ENCODE results near the gene ZNF655.
"Not testable (repeated sequence)": the region's sequence is repeated elsewhere in the genome, so short reads cannot be mapped to it uniquely, and the experiment has no call there.

The ZNF655 gene, protein sequence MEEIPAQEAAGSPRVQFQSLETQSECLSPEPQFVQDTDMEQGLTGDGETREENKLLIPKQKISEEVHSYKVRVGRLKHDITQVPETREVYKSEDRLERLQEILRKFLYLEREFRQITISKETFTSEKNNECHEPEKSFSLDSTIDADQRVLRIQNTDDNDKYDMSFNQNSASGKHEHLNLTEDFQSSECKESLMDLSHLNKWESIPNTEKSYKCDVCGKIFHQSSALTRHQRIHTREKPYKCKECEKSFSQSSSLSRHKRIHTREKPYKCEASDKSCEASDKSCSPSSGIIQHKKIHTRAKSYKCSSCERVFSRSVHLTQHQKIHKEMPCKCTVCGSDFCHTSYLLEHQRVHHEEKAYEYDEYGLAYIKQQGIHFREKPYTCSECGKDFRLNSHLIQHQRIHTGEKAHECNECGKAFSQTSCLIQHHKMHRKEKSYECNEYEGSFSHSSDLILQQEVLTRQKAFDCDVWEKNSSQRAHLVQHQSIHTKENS

DNA sequence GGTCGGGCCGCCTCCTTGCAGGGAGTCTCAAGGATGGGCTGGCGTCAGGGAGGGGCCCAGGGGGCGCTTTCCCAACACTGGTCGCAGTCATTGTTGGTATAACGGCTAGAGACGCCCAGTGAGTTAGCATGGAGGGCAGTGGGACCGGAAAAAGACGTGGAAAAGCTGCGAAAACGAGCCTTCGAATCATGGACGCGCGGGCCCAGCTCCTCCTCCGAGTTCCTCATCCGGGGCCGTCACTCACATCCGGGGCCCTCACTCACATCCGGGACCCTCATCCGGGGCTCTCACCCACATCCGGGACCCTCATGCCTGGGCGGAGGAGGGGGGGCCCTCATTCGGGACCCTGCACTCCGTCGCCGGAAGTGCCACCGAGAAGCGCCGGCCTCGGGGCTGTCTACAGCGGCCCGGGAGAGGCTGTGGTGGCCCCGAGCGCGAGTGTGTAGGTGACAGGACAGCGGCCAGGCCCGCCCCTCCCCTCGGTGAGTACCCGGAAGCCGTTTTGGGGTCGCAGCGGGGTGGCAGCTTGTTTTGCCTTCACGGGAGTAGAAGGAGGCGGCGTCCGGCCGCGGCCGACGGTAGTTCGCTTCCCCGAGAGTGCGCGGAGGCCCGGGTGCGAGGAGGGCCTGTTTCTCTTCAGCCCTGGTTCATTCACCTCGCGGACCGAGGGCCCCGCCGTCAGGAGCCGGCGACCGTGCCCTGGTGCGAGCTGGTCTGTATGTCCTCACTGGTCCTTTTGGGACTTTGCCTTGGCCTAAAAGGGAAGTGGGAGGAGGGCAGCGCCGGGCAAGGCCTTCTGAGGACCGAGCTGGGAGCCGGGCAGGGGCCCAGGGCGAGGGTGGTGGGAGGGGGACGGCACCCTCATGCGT lies at the start of gene ZNF655:
TSS of gene ZNF655 (plus strand) at position 337 of the 869 bp plus-strand sequence. CDS start 1,918 bp downstream, outside the sequence.
- DNase-seq = peak; percentile 97

DNA sequence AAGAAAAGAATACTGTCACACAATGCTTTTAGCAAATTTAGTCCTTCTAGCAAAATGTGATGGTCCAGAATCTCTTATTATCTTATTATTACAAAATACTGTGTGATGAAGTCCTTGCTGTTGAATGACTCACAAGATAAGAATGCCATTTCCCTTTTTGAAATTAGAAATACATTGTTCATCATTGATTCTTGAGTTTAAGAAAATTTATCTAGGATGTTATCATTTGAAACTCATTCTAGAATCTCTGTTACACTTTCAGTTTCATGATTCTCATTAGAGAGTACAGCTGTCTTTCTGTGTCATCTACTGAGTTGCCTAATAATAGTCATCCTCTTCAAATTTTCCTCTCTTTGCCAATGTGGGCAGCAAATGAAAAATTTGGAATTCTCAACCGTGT lies 44.4 kb upstream of the ZNF655 start:
- DNase-seq = no peak

DNA sequence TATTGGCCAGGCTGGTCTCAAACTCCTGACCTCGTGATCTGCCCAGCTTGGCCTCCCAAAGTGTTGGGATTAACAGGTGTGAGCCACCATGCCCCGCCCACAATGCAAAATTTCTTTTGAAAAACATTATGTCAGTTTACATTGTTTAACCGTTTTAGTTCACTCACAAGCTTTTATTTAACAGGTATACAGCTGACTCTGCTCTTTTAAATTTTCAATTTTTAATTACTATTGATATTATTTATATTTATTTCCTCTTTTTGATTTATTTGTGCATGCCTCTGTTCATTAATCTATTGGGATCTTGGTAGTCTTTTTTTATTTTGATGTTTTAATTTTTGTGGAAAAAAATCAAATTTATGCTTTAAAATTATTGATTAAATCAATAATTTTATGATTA lies 37.0 kb upstream of the ZNF655 start:
- no peak for DNase-seq

DNA sequence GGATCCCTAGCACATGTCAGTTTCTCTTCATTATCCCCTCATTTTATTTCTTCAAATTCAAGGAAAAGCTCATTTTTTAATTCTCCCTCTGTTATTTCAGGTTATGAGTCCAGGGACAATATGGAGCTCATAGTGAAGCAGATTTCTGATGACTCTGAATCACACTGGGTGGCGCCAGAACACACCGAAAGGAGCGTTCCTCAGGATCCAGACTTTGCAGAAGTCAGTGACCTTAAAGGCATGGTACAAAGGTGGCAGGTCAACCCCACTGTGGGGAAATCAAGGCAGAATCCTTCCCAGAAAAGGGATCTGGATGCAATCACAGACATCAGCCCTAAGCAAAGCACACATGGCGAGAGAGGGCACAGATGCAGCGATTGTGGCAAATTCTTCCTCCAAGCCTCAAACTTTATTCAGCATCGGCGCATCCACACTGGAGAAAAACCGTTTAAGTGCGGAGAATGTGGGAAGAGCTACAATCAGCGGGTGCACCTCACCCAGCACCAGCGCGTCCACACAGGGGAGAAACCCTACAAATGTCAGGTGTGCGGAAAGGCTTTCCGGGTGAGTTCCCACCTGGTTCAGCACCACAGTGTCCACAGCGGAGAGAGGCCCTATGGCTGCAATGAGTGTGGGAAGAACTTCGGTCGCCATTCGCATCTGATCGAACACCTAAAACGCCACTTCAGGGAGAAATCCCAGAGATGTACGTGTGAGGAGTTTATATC lies 32.6 kb upstream of the ZNF655 start:
- DNase-seq = peak; percentile 27

DNA sequence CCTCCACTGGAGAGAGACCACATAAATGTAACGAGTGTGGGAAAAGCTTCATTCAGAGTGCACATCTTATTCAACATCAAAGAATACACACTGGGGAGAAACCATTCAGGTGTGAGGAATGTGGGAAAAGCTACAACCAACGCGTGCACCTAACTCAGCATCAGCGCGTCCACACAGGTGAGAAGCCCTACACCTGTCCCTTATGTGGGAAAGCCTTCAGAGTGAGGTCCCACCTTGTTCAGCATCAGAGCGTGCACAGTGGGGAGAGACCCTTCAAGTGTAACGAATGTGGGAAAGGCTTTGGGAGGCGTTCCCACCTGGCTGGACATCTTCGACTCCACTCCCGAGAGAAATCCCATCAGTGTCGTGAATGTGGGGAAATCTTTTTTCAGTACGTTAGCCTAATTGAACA lies 27.1 kb upstream of the ZNF655 start:
- DNase-seq = no peak

DNA sequence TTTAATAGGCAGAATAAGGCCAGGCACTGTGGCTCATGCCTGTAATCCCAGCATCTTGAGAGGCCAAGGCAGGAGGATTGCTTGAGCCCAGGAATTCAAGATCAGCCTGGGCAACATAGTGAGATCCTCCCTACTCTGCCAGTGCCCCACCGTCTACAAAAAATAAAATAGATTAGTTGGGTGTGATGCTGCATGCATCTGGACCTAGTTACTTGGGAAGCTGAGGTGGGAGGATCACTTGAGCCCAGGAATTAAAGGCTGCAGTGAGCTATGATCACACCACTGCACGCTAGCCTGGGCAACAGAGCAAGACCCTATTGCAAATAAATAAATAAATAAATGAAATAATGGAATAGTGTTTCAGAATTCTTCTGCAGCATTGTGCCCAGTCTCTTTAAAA lies 22.8 kb upstream of the ZNF655 start:
- no peak for DNase-seq

DNA sequence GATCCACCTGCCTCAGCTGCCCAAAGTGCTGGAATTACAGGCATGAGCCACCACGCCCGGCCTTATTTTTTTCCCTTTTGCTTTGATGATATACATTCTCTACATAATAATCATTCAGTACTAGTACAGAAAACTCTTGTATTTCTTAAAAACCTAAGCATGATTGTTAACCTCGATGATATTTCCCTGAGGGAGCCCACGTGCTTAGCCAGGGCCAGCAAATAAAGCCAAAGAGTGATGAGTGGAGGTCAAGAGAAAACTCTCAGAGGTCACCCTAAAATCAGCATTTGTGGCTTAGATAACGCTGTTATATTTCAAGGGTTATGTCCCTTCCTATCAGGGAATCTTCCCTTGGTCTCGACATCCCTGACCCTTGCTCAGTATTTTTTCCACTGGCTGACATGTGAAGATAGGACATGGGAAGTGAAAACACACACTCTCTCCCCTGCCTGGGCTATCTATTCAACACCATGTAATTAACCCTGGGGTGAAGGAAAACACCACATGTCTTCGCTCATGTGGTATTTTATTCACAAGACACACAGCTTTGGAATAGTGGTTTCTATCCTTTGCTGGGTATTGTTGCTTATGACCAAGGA lies 19.1 kb upstream of the ZNF655 start:
- peak; percentile 57 for DNase-seq

DNA sequence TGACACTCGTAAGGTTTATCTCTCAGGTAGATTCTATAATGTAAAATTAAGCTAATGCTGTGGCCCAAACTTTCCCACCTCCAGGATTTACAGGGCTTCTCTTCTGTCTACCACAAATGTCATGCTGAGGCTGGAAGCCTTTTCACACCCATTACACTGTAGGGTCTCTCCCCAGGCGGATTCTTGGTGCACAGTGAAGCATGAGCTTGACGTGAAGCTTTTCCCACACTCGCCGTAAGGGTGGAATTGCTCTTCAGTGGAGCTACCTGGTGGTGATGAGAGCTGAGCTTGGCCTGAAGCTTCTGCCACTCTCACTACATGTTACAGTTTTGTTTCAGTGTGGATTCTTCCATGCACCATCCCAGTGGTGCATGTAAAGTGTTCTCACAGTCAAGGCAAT lies 17.9 kb upstream of the ZNF655 start:
- DNase-seq = no peak

DNA sequence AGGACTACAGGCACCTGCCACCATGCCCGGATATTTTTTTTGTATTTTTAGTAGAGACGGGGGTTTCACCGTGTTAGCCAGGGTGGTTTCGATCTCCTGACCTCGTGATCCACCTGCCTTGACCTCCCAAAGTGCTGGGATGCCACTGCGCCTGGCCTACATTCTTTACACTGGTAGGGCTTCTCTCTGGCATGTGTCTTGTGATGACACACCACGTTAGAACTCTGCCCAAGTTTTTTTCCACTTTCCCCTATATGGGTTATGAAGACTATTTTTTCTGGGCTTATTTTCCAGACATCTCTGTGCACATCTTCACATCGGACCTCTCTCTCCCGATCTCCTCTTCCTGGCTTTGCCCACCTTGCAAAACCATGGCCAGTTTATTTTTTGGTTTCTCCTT lies 17.2 kb upstream of the ZNF655 start:
- DNase-seq = no peak

DNA sequence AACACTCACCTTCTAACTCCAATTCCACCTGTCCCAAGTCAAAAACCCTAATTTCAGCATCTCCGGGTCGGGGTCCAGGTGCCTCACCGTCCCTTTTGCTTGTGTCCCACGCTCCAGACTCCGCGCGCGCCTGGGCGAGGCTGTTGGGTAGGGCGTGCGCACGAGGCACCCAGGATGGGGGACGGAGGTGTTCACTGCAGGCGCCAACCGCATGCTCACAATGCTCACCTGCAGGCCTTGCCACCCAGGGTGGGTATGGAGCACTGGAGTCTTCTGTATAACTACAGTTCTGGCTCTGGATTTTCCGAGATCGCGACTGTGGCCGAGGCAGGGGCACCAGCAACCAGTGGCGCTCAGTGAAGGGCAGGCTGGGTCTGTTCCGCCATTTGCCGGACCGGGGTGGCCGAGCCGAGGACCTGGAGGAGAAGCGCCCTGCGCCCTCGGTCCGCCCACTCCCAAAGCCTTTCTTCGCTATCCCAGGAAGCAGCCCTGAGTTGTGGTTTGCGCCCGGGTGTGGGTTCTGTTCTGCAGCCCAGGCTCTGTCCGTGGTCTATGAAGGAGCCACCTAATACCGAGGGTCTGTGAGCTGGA lies 15.3 kb upstream of the ZNF655 start:
- no peak for DNase-seq

DNA sequence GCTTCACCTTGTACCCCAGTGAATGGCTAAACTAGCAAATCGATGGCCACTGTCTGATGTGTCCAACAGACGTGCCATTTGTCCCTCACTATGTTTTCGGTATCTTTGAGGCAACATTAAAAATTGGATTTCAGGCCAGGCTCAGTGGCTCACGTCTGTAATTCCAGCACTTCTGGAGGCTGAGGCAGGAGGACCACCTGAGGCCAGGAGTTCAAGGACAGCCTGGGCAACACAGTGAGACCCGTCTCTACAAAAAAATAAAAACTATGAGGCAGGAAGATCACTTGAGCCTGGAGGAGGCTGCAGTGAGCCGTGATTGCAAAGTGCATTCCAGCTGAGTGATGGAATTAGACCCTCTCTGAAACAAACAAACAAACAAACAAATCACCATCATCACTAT lies 14.5 kb upstream of the ZNF655 start:
- no peak for DNase-seq

DNA sequence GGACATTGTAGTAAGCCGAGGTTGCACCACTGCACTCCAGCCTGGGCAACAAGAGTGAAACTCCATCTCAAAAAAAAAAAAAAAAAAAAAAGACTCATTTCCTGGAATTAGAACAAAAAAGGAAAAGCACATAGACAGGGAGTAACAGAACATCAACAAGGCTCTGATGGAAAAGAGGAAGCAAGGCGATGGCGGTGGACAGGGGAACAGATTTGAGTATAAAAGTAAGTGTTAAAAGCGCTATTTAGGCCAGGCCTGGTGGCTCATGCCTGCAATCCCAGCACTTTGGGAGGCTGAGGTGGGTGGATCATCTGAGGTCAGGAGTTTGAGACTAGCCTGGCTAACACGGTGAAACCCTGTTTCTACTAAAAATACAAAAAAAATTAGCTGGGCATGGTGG lies 13.1 kb upstream of the ZNF655 start:
- DNase-seq = not testable (repeated sequence)

DNA sequence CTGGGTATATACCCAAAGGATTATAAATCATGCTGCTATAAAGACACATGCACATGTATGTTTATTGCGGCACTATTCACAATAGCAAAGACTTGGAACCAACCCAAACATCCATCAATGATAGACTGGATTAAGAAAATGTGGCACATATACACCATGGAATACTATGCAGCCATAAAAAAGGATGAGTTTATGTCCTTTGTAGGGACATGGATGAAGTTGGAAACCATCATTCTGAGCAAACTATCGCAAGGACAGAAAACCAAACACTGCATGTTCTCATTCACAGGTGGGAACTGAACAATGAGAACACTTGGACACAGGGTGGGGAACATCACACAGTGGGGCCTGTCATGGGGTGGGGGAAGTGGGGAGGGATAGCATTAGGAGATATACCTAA lies 8.9 kb upstream of the ZNF655 start:
- not testable (repeated sequence) for DNase-seq

DNA sequence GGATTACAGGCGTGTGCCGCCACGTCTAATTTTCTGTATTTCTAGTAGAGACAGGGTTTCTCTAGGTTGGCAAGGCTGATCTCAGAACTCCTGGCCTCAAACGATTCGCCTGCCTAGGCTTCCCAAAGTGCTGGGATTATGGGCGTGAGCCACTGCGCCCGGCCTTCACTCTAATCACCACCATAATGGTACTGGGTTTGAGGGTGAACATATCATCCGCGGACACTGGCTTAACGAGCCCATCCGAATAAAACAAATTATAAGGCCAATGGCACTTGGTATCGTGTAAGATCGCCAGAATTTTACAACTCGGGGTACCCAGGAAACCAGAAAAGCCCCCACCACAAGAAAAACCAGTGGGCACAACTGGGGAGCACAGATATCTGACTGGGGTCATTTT lies 7.1 kb upstream of the ZNF655 start:
- DNase-seq = no peak

DNA sequence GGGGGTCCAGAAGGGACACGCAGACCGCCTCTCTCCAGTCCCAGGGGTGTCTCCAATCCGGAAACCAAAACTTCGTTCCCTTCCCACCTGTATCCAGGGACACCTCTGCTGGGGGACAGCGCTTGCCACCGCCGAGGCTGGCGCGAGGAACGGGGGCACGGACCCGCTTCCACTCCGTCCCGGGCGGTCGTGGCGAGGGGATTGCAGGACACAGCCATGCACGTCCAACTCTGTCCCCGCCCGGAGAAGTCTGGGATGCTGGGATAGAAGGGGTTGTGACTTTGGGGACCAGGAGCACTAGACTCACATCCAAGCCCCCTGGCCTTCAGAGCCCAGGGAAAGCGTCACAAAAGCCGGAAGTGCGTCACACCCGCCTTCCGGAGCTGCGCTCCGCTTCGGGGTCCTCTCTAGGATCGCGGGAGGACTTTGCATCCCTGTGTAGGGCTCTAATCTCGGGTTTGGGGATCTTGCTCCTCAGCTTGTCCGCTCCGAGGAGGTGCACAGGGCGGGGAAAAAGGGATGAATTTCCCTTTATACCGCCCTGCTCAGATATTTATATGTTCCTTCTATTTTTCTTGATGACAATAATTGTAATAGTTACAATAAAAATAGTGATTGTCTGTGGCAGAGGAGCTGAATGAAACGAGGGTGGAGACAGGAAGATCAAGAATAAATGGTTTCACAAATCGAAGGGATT lies 6.5 kb upstream of the ZNF655 start, which contains the start of gene FAM200A:
TSS of gene FAM200A (minus strand) at position 348 of the 697 bp plus-strand sequence. CDS start 3,707 bp downstream, outside the sequence.
- peak; percentile 99 for DNase-seq

DNA sequence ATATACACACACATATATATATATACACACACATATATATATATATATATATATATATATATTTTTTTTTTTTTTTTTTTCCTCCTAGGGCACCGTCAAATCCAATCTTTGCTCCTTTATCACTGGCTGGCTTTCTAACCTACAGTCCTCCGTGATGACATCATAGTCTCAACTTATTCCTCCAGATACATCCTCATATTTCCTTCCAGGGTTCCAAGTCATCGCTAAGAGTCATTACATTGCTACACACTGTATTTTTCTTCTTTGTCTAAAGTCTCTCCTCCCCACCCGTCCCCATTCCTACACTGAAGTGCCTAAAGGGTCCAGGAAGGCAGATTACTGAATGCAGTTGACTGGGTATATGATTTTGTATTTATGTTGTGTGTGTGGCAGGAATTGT lies 5.4 kb upstream of the ZNF655 start:
- DNase-seq = no peak

DNA sequence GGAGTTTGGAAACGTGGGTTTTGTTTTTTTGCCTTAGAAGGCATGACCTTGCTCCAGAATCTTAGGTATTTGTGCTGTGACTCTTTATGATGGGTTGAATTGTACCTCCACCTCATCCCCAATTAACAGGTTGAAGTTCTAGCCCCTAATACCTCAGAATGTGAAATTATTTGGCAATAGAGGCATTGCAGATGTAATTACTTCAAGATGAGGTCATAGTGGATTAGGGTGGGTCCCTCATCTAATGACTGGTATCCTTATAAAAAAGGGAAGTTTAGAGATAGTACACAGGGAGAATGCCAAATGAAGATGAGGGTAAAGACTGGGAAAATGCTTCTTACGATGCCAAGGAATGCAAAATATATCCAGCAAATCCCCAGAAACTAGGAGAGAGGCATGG lies 3.5 kb upstream of the ZNF655 start:
- DNase-seq = no peak

DNA sequence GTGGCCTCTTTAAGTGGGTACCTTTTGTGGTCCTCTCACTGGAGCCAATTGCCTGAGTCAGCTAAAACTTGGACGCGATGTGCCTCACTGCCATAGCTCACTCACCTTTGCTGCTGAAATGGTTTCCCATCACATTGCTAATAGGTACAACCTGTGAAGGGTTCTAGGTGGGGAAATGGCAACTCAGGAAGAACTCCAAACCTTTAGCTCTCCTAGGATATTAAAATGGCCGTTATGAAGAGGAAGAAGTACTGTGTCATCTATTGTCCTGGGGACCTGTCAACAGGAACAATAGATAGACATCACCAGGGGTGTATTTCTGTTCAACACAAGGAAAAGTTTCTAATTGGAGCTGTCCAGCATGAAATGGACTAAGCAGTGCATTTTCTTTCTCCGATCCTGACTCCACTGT lies 1.2 kb upstream of the ZNF655 start:
- DNase-seq = no peak

DNA sequence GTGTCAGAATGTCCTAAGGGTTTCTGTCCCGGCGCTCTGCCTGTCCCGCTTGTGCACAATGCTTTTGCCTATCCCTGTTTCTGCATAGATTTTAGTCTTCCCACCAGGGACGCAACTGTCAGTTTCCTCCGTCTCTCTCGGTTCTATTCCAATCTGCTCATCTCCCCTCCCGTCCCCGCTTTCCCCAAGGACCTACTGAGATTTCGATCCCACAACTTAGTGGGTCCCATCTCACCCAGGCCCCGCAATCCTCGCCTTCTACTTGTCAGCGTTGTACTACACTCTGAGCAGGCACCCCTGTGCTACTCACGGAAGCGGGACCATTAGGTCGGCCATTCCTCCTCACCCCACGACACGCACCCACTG lies 519 bp upstream of the ZNF655 start:
- DNase-seq = no peak

DNA sequence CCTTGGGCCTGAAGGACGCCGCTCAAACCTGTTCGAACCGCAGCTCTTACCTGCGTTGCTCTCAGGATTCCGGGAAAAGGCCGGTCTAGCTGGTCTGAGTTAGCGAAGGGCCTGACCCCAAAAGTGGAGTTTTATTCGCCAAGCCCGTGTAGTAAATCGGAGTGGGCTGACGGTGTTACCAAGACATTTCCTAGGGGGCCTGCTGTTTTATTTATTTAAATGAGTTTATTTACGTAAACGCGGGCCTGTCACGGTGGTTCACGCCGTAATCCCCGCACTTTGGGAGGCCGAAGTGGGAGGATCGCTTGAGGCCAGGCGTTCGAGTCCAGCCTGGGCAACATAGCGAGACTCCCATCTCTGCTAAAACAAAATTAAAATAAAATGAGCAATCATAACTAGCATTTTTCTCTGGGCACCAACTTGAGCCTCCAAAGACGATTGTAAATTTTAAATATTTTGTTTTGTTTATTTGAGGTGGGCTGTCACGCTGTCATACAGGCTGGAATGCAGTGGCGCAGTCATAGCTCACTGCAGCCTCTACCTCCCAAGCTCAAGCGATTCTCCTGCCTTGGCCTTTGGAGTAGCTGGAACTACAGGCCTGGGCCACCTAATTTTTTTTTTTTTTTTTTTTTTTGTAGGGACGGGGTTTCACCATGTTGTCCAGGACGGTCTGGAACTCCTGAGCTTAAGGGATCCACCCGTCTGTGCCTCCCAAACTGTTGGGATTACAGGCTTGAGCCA lies 903 bp downstream of the ZNF655 start:
- no peak for DNase-seq

Measured in NCI-H69 (cell line).